LHCN-M2 (cell line): ENCODE results near the gene AMDHD2. TPM values are rescaled to one million over a fixed set of nuclear protein-coding genes. Genes with fewer than 3 reads are reported as not detected.

Experiments
- DNase-seq: peaks from one replicate; pipeline ENCODE4 v3.0.0-alpha.2; 2012; ENCODE audit warnings: low read depth
- total RNA-seq: library from RNA; depleted of rRNA; stranded (reverse); fragments of >200 nt; gene quantifications from 2 replicates; pipeline ENCODE4 v1.2.3, GENCODE V29; 2014

Gene AMDHD2
- total RNA-seq, 1 experiment from 2014 or later: 54.6 TPM

GRCh38 chr16:2482708-2483534 is 37.2 kb upstream of the AMDHD2 start:
- DNase-seq: peak; percentile 72

GRCh38 chr16:2483939-2484897 is 36.0 kb upstream of the AMDHD2 start:
- DNase-seq: no peak

GRCh38 chr16:2484898-2485508 is 35.2 kb upstream of the AMDHD2 start:
- DNase-seq: no peak

DNA sequence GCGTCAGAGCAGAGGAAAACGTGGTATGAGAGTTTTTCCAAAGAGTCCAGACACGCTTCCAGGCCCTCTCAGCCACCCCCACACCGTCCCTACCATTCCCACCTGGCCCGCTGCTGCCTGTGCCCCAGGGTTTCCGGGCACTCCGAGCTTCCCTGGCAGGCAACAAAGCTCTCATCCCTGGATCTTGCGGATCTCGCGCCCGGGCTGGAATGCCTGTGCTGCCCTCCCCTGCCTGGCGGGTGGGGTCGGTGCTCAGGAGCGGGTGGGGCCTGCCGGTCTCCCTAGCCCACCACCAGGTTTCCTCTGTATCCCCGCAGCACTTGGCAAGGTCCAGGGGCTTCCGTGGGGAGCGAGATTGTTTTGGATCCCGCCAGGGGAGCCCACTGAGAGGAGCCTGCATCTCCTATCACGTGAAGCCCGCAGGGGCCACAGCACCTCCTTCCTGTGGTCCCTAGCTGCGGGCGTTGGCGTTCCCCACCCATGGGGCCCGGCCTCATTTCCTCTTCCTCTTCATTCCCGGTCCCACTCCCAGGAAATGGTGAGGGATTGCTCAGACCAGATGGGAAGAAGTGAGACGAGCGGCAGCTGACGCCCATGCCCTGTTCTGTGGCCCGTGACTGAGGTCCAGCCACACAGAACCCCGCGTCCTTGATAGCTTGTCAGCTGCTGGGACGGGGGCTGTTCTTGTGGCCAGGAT is 34.2 kb upstream of the AMDHD2 start:
- DNase-seq: no peak

GRCh38 chr16:2486645-2487516 is 33.3 kb upstream of the AMDHD2 start:
- DNase-seq: no peak

DNA sequence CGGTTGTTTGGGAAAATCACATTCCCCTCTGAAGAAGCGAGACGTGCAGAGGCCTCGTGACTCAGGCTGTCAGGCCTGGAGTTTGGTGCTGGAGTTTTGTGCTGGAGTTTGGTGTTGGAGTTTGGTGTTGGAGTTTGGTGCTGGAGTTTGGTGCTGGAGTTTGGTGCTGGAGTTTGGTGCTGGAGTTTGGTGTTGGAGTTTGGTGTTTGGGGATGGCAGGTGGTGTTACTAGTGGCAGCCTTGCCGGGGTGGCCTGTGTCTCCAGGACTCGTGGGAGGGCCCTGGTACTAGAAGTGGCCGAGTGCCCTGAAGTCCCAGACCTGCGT is 32.7 kb upstream of the AMDHD2 start:
- no peak for DNase-seq

- no peak for DNase-seq
These were observed 32.2 kb upstream of the AMDHD2 start for GRCh38 chr16:2487903-2488531.

DNA sequence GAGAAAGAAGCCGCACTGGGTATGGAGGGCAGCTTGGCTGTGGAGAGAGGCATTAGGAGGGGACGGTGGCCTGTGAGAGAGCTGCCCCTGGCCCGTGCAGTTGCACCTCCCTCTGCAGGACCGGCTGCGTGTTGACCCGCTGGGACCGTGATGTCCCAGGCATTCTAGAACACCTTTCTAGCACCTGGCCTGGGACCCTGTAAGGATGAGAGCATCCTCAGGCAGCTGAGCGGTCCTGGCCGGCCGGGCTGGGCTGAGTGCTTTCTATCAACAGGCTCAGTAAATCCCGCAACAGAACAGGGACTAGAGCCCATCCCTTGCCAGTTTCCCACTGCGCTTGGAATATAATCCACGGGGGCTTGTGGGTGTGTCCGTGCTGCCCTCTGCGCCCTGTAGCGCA is 30.6 kb upstream of the AMDHD2 start:
- no peak for DNase-seq

GRCh38 chr16:2490190-2491105 is 29.7 kb upstream of the AMDHD2 start:
- no peak for DNase-seq

DNA sequence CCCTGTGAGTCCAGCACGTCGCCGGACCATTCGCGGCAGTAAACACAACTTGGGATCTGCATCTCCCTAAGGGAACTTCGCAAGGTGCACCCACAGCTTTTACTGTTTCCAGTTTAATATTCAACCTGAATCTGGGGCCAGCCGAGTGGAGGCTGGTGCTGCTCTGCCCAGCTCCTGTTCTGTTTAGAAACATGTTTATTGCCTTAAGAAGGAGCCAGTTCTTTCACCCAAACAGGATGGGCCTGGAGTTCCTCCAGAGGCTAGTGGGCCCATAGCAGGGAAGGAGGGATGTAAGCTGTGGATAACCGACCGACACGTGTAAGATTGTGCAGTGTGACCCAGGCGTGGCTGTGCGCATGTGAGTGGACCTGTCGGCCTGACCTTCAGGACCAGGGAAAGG is 27.9 kb upstream of the AMDHD2 start:
- DNase-seq: no peak

- DNase-seq: no peak
These were observed 26.6 kb upstream of the AMDHD2 start for GRCh38 chr16:2493605-2494004.

DNA sequence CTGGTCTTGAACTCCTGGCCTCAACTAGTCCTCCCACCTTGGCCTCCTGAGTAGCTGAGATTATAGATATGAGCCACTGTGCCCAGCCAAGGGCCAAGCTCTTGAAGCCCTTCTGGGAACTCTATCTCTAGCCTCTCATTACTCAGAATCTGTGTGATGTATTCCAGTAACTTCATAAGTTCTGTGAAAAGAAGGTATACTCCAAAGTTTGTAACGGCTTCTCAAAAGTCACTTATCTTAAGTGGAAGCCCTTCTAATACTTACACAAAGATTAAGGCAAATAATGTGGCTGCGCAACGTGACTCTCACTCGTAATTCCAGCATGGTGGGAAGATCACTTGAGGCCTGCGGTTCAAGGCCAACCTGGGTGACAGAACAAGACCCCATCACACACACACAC is 25.6 kb upstream of the AMDHD2 start:
- DNase-seq: no peak

GRCh38 chr16:2495041-2495440 is 25.1 kb upstream of the AMDHD2 start:
- DNase-seq: no peak

DNA sequence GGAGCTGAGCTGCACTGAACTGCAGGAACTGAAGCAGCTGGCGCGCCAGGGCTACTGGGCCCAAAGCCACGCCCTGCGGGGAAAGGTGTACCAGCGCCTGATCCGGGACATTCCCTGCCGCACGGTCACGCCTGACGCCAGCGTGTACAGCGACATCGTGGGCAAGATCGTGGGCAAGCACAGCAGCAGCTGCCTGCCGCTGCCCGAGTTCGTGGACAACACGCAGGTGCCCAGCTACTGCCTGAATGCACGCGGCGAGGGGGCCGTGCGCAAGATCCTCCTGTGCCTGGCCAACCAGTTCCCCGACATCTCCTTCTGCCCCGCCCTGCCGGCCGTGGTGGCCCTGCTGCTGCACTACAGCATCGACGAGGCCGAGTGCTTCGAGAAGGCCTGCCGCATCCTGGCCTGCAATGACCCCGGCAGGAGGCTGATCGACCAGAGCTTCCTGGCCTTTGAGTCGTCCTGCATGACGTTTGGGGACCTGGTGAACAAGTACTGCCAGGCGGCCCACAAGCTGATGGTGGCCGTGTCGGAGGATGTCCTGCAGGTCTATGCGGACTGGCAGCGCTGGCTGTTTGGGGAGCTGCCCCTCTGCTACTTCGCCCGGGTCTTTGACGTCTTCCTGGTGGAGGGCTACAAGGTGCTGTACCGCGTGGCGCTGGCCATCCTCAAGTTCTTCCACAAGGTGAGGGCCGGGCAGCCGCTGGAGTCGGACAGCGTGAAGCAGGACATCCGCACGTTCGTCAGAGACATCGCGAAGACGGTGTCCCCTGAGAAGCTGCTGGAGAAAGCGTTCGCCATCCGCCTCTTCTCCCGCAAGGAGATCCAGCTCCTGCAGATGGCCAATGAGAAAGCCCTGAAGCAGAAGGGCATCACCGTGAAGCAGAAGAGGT is 23.7 kb upstream of the AMDHD2 start:
- no peak for DNase-seq

DNA sequence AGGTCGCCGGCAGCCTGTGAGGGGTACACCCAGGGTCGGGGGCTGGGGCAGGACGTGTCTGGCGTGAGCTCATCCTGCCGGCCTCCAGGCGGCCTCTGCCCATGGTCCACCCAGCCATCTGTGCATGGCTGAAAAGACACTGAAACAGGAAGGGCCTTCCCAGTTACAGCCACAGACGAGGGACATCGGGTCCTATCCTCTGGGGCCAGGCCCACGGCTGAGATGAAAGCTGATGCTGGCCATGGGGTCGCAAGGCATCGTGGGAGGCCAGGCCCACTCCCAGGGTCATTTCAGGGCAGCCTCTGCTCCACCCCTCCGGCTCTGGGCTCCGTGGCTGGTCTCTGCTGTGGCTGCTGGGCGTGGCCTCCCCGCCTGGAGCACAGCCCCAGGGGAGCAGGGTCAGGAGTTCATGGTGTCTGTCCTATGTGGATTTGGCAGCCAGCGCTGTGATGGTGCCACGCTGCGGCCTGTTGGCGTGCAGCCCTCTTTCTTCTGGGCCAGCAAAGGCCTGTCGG is 23.0 kb upstream of the AMDHD2 start:
- peak; percentile 64 for DNase-seq

DNA sequence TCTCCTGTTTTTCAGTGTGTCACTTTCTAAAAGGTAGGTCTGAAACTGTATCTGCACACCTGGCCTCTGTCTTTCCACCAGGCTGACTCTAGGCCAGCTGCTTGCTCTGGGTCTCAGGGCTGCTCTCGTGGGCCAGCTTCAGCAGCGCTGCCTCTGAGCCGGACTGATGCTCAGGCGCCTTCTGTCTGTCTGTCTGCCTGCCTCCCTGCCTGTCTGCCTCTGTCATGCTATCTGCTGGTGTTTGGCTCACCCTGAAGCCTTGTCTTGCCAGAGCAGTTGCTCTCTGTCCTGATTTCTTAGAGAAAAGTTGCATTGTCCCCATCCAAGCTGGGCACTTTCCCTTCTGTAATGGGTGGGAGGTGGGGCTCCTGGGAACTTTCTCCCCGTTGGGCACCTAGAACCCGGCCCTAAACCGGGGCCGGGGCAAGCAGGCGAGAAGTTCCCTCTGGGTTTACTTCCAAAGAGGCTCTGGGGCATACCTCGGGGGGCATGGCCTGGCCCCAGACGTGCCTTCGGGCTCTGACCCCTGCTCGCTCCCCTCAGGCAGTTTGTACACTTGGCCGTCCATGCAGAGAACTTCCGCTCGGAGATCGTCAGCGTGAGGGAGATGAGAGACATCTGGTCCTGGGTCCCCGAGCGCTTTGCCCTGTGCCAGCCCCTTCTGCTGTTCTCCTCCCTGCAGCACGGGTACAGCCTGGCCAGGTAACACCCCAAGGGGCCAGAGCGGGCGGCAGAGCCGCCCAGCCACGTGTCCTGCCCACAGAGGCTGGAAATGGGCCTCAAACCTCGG is 22.3 kb upstream of the AMDHD2 start:
- no peak for DNase-seq
